HepG2 (cell line): ENCODE measurements around the gene TMEM19. TPM values are rescaled to one million over a fixed set of nuclear protein-coding genes. Genes with fewer than 3 reads are reported as not detected.

Experiments used
- CBFB ChIP-seq: sonication (generic); formaldehyde crosslinking; IDR thresholded peaks from 2 replicates; pipeline ENCODE4 v1.4.0; 2020; ENCODE audit warnings: missing genetic modification reagents
- CC2D1A ChIP-seq: sonication (generic); formaldehyde crosslinking; IDR thresholded peaks from 2 replicates; pipeline ENCODE4 v1.8.1; 2023; ENCODE audit warnings: mild to moderate bottlenecking, missing genetic modification reagents
- EZH2 ChIP-seq: conservative IDR thresholded peaks from 2 replicates; pipeline ENCODE4 v1.6.1; 2012; ENCODE audit warnings: mild to moderate bottlenecking, low read depth, low read length, moderate library complexity
- HDAC2 ChIP-seq: sonication (generic); formaldehyde crosslinking; IDR thresholded peaks from 2 replicates; pipeline ENCODE4 v1.4.0; 2020; ENCODE audit warnings: missing genetic modification reagents
- HMGA1 ChIP-seq: sonication (generic); formaldehyde crosslinking; conservative IDR thresholded peaks from 2 replicates; pipeline ENCODE4 v1.4.0; 2020; ENCODE audit warnings: missing genetic modification reagents
- HNRNPK ChIP-seq: fragments of 200-400 bp; formaldehyde crosslinking; IDR thresholded peaks from 2 replicates; pipeline ENCODE4 v1.6.1; 2018; ENCODE audit warnings: low read length, low read depth, moderate library complexity, mild to moderate bottlenecking; ENCODE audit not compliant: poor library complexity, severe bottlenecking
- ISX ChIP-seq: sonication (generic); formaldehyde crosslinking; conservative IDR thresholded peaks from 2 replicates; pipeline ENCODE4 v1.5.0; 2020; ENCODE audit warnings: missing genetic modification reagents
- SCMH1 ChIP-seq: sonication (generic); formaldehyde crosslinking; IDR thresholded peaks from 2 replicates; pipeline ENCODE4 v1.9.0; 2021; ENCODE audit warnings: missing genetic modification reagents, mild to moderate bottlenecking, borderline replicate concordance
- SRF ChIP-seq: IDR thresholded peaks from 2 replicates; pipeline ENCODE4 v1.6.1; 2011; ENCODE audit warnings: mild to moderate bottlenecking, low read depth, low read length, moderate library complexity
- STAT5B ChIP-seq: sonication (generic); formaldehyde crosslinking; IDR thresholded peaks from 2 replicates; pipeline ENCODE4 v1.4.0; 2020; ENCODE audit warnings: missing genetic modification reagents
- TERF1 ChIP-seq: sonication (generic); formaldehyde crosslinking; IDR thresholded peaks from 2 replicates; pipeline ENCODE4 v1.8.0; 2022; ENCODE audit warnings: mild to moderate bottlenecking, missing genetic modification reagents, moderate library complexity
- ZBTB20 ChIP-seq: sonication (generic); formaldehyde crosslinking; IDR thresholded peaks from 2 replicates; pipeline ENCODE4 v1.8.1; 2023; ENCODE audit warnings: missing genetic modification reagents, low read depth, mild to moderate bottlenecking, borderline replicate concordance
- ZNF691 ChIP-seq: sonication (generic); formaldehyde crosslinking; IDR thresholded peaks from 2 replicates; pipeline ENCODE4 v1.4.0; 2020; ENCODE audit warnings: missing genetic modification reagents, low read depth, mild to moderate bottlenecking, borderline replicate concordance
- ZNF772 ChIP-seq: sonication (generic); formaldehyde crosslinking; IDR thresholded peaks from 2 replicates; pipeline ENCODE4 v1.5.0; 2020; ENCODE audit warnings: mild to moderate bottlenecking, missing genetic modification reagents
- ZNF839 ChIP-seq: sonication (generic); formaldehyde crosslinking; IDR thresholded peaks from 2 replicates; pipeline ENCODE4 v1.4.0; 2020; ENCODE audit warnings: missing genetic modification reagents, mild to moderate bottlenecking, borderline replicate concordance
- polyA plus RNA-seq, 8 experiments: library from polyadenylated mRNA; depleted of rRNA in 3 of 8; stranded (reverse) in 7 of 8; unstranded in 1 of 8; fragments of >200 nt; fragmentation: Illumina TruSeq in 4 of 8; extraction: Trizol in 4 of 8; gene quantifications; 2 replicates each; pipeline versions ENCODE4 v1.2.1 to v1.2.3, GENCODE V29; 2011 to 2016; ENCODE audit warnings: low read depth in 4 of 8, missing spikeins in 1 of 8, mixed read lengths in 1 of 8; ENCODE audit not compliant: insufficient read depth in 1 of 8
- total RNA-seq, 5 experiments: library from RNA; depleted of rRNA; stranded (reverse); fragments of >200 nt; fragmentation: Illumina TruSeq; extraction: Trizol; gene quantifications; 2 replicates each; pipeline ENCODE4 v1.2.3, GENCODE V29; 2016; ENCODE audit warnings: low read depth in 1 of 5
- TF ChIP-seq, protein P1 (sequence below): sonication (generic); formaldehyde crosslinking; IDR thresholded peaks from one replicate; pipeline ENCODE4 v1.5.1; 2020; ENCODE audit warnings: mild to moderate bottlenecking, missing genetic modification reagents; ENCODE audit errors: not compliant biosample characterization

Gene TMEM19
- total and polyA plus RNA-seq, 2 of the 13 experiments (the other 11 are each of a cell fraction or from before 2014, with no cell fraction given): 16.9 to 22.5 TPM

DNA sequence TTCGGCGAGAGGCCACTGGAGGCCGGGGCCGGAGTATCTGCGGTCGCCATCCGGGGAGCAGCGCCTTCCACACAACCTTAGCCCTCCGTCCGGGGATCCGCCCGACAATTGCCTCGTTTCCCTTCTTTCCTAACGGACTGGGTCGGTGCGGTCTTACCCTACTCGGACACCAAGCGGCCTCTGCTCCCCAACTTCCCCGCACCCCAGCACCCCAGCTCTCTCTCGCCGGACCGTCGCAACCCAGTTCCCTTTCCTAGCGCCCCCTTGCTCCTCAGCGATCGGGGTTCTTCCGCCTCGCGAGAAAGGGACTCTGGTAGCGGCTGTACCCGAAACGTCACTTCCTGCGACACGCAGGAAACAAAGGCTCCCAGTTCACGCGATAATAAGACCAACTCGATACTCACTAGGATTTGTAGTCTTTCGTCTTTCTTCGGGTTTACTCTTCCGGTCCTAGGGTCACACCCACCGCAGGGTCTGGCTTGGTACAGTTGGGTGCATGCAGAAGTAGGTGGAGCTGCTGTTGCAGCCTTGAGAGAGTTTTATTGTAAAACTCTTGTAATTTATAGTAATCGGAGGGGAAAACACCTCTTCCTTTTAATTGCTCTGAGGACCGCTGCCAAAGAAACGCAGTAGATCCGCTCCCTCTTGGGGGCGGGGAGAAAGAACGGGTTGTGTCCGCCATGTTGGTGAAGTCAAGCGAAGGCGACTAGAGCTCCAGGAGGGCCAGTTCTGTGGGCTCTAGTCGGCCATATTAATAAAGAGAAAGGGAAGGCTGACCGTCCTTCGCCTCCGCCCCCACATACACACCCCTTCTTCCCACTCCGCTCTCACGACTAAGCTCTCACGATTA is 22.1 kb upstream of the TMEM19 start, which contains the start of the genes THAP2 and ZFC3H1 (continued):
- TF ChIP-seq TERF1 (CRISPR knock-in tag) (no peak), STAT5B (CRISPR knock-in tag) (no peak), ZNF772 (CRISPR knock-in tag) (peak; percentile 64; the same call in 1 of the 2 replicates), CBFB (peak; percentile 2; the same call in 1 of the 2 replicates), ISX (CRISPR knock-in tag) (no peak), ZNF691 (no peak), HNRNPK (no peak), ZNF839 (no peak), HMGA1 (no peak), ZBTB20 (CRISPR knock-in tag) (no peak), SCMH1 (no peak), SRF (no peak), EZH2 (no peak), HDAC2 (CRISPR knock-in tag) (peak; percentile 50; the same call in 1 of the 2 replicates), CC2D1A (CRISPR knock-in tag) (no peak)
- TF ChIP-seq, protein P1, sequence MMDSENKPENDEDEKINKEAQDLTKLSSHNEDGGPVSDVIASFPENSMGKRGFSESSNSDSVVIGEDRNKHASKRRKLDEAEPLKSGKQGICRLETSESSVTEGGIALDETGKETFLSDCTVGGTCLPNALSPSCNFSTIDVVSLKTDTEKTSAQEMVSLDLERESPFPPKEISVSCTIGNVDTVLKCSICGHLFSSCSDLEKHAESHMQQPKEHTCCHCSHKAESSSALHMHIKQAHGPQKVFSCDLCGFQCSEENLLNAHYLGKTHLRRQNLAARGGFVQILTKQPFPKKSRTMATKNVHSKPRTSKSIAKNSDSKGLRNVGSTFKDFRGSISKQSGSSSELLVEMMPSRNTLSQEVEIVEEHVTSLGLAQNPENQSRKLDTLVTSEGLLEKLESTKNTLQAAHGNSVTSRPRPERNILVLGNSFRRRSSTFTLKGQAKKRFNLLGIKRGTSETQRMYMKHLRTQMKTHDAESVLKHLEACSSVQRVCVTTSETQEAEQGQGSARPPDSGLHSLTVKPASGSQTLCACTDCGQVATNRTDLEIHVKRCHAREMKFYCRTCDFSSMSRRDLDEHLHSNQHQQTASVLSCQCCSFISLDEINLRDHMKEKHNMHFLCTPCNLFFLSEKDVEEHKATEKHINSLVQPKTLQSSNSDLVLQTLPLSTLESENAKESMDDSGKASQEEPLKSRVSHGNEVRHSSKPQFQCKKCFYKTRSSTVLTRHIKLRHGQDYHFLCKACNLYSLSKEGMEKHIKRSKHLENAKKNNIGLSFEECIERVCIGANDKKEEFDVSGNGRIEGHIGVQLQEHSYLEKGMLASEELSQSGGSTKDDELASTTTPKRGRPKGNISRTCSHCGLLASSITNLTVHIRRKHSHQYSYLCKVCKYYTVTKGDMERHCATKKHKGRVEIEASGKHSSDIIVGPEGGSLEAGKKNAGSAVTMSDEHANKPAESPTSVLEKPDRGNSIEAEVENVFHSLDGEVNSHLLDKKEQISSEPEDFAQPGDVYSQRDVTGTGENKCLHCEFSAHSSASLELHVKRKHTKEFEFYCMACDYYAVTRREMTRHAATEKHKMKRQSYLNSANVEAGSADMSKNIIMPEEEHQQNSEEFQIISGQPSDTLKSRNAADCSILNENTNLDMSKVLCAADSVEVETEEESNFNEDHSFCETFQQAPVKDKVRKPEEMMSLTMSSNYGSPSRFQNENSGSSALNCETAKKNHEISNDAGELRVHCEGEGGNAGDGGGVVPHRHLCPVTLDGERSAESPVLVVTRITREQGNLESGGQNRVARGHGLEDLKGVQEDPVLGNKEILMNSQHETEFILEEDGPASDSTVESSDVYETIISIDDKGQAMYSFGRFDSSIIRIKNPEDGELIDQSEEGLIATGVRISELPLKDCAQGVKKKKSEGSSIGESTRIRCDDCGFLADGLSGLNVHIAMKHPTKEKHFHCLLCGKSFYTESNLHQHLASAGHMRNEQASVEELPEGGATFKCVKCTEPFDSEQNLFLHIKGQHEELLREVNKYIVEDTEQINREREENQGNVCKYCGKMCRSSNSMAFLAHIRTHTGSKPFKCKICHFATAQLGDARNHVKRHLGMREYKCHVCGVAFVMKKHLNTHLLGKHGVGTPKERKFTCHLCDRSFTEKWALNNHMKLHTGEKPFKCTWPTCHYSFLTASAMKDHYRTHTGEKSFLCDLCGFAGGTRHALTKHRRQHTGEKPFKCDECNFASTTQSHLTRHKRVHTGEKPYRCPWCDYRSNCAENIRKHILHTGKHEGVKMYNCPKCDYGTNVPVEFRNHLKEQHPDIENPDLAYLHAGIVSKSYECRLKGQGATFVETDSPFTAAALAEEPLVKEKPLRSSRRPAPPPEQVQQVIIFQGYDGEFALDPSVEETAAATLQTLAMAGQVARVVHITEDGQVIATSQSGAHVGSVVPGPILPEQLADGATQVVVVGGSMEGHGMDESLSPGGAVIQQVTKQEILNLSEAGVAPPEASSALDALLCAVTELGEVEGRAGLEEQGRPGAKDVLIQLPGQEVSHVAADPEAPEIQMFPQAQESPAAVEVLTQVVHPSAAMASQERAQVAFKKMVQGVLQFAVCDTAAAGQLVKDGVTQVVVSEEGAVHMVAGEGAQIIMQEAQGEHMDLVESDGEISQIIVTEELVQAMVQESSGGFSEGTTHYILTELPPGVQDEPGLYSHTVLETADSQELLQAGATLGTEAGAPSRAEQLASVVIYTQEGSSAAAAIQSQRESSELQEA (CRISPR knock-in tag): no peak
